Stomach (tissue), 9 donors: Measurements from ENCODE around the gene C20orf173. TPM values are rescaled to one million over a fixed set of nuclear protein-coding genes. Genes with fewer than 3 reads are reported as not detected.

Experiments
- DNase-seq, 2 donors: peaks; one replicate each; pipeline versions ENCODE4 v3.0.0 to v3.0.0-alpha.2; 2013 to 2019
- H3K27ac ChIP-seq, 5 donors: fragments of 200-600 bp in 4 of 5; sonication (generic) in 4 of 5; one replicate each; pipeline ENCODE4 v1.5.1; 2013 to 2019; ENCODE audit warnings: mild to moderate bottlenecking in 1 of 5, moderate library complexity in 1 of 5
- H3K27me3 ChIP-seq, 3 donors: fragments of 200-600 bp; sonication (generic); one replicate each; pipeline ENCODE4 v1.5.1; 2017 to 2019; ENCODE audit warnings: mixed run types in 1 of 3
- H3K36me3 ChIP-seq, 4 donors: fragments of 200-600 bp; sonication (generic); 1 replicate in 3 of 4; 2 replicates in 1 of 4; pipeline ENCODE4 v1.5.1; 2016 to 2019
- H3K4me1 ChIP-seq, 4 donors: fragments of 200-600 bp; sonication (generic); one replicate each; pipeline ENCODE4 v1.5.1; 2016 to 2019
- H3K4me3 ChIP-seq, 4 donors: fragments of 200-600 bp; sonication (generic) in 3 of 4; one replicate each; pipeline ENCODE4 v1.5.1; 2016 to 2019; ENCODE audit warnings: mild to moderate bottlenecking in 1 of 4
- H3K9me3 ChIP-seq, 4 donors: fragments of 200-600 bp; sonication (generic); one replicate each; pipeline ENCODE4 v1.5.1; 2016 to 2019
- CTCF ChIP-seq, 7 experiments: fragments of 450-650 bp in 4 of 7; fragments of 200-600 bp in 3 of 7; sonication (generic) in 3 of 7; IDR thresholded peaks; one replicate each; pipeline ENCODE4 v1.5.1; 2016 to 2019; ENCODE audit warnings: antibody characterized with exemption in 7 of 7, control low read depth in 2 of 7, mild to moderate bottlenecking in 1 of 7
- EP300 ChIP-seq: sonication (generic); formaldehyde crosslinking; IDR thresholded peaks from one replicate; pipeline ENCODE4 v1.6.1; 2017; ENCODE audit warnings: antibody characterized with exemption
- POLR2A ChIP-seq, 4 donors: fragments of 450-650 bp; IDR thresholded peaks; one replicate each; pipeline ENCODE4 v1.6.1; 2016; ENCODE audit warnings: antibody characterized with exemption in 4 of 4, control low read depth in 2 of 4, mild to moderate bottlenecking in 1 of 4, moderate library complexity in 1 of 4
- POLR2AphosphoS5 ChIP-seq, 3 donors: sonication (generic); formaldehyde crosslinking; IDR thresholded peaks; one replicate each; pipeline ENCODE4 v1.6.1; 2016; ENCODE audit warnings: antibody characterized with exemption in 3 of 3
- WGBS, 5 donors: extraction: QIAGEN DNeasy Blood & Tissue Kit in 3 of 5; methylation state at CpG; one replicate each; pipeline versions ENCODE4 v1.1.5 to v1.1.7; 2013 to 2018; 5-methylcytosine and 5-hydroxymethylcytosine counted together
- intact Hi-C: fragments of 100-400 bp; cut with DNase I; formaldehyde crosslinking; loops from one replicate; pipeline ENCODE4 v1.15.1; 2023; ENCODE audit warnings: low total_unique reads
- polyA plus RNA-seq, 3 donors: library from polyadenylated mRNA; stranded (reverse); fragments of 200-250 nt; gene quantifications; one replicate each; pipeline ENCODE4 v1.2.3, GENCODE V29; 2013
- total RNA-seq, 5 donors: library from RNA; depleted of rRNA; stranded (reverse); fragments of >200 nt; gene quantifications; one replicate each; pipeline versions ENCODE4 v1.1.0 to v1.2.3, GENCODE V29; 2014 to 2016
- donor health status: healthy with polysubstance abuse.
- donor health status: Bipolar disorder and iron deficiency.
- donor health status: healthy.

C20orf173 gene
- total and polyA plus RNA-seq, 8 donors = not detected

GRCh38 chr20:35515341-35515740 lies 14.1 kb downstream of the C20orf173 start:
- 94 to 99% (median 96%) methylated on average over 4 of the region's 4 CpGs for WGBS, 5 donors
- DNase-seq = no peak
- Histone ChIP-seq H3K36me3 (peaks cover 14 to 52% (median 44%) of the 10 kb centered on the region in 4 donors), H3K27ac (no peak overlapping the region), H3K9me3 (no peaks in the 10 kb centered on the region), H3K27me3 (no peaks in the 10 kb centered on the region), H3K4me1 (peaks cover 0 to 32% (median 15%) of the 10 kb centered on the region in 4 donors), H3K4me3 (no peak overlapping the region)
- TF ChIP-seq POLR2AphosphoS5 (IDR thresholded peaks at IDR 0.05) (no peak), CTCF (IDR thresholded peaks at IDR 0.05) (no peak), POLR2A (IDR thresholded peaks at IDR 0.05) (no peak), EP300 (no peak)
- intact Hi-C loops = no loop called here

- Histone ChIP-seq H3K27ac (no peak overlapping the region), H3K4me1 (peaks cover 0 to 32% (median 15%) of the 10 kb centered on the region in 4 donors), H3K9me3 (no peaks in the 10 kb centered on the region), H3K36me3 (peaks cover 22 to 61% (median 53%) of the 10 kb centered on the region in 4 donors), H3K4me3 (no peak overlapping the region), H3K27me3 (no peaks in the 10 kb centered on the region)
- TF ChIP-seq POLR2AphosphoS5 (IDR thresholded peaks at IDR 0.05) = no peak
- no peak for TF ChIP-seq EP300
- TF ChIP-seq POLR2A (IDR thresholded peaks at IDR 0.05) = no peak
- TF ChIP-seq CTCF (IDR thresholded peaks at IDR 0.05) = no peak
- peak in 1 of 2 donors; percentile 24 for DNase-seq
- intact Hi-C loops = no loop called here
- 45 to 64% (median 53%) methylated on average over 11 of the region's 11 CpGs for WGBS, 5 donors
Measured at GRCh38 chr20:35514371-35514932, 15.0 kb downstream of the C20orf173 start.

- DNase-seq = peak; percentile 40 to 69
- TF ChIP-seq POLR2AphosphoS5 (IDR thresholded peaks at IDR 0.05) (peak in 1 of 3 donors; percentile 67), CTCF (IDR thresholded peaks at IDR 0.05) (peak in 5 of 7 experiments; percentile 34 to 61 (median 49)), POLR2A (IDR thresholded peaks at IDR 0.05) (no peak), EP300 (no peak)
- peaks cover 0 to 30% (median 14%) of the 10 kb centered on the region in 4 donors for H3K4me1 ChIP-seq
- intact Hi-C loops = no loop called here
- WGBS, 5 donors = 81 to 96% (median 89%) methylated on average over 2 of the region's 2 CpGs
- H3K36me3 ChIP-seq = peaks cover 45 to 86% (median 79%) of the 10 kb centered on the region in 4 donors
- H3K4me3 ChIP-seq = no peak overlapping the region
- no peak overlapping the region for H3K27ac ChIP-seq
- H3K9me3 ChIP-seq = no peaks in the 10 kb centered on the region
- H3K27me3 ChIP-seq = no peaks in the 10 kb centered on the region
Measured at GRCh38 chr20:35511814-35512420, 17.5 kb downstream of the C20orf173 start.

- Histone ChIP-seq H3K4me1 (peaks cover 0 to 22% (median 10%) of the 10 kb centered on the region in 4 donors), H3K27me3 (no peaks in the 10 kb centered on the region), H3K9me3 (no peaks in the 10 kb centered on the region), H3K36me3 (peaks cover 45 to 94% (median 86%) of the 10 kb centered on the region in 4 donors), H3K4me3 (no peak overlapping the region), H3K27ac (no peak overlapping the region)
- intact Hi-C loops = no loop called here
- WGBS, 5 donors = 74 to 86% (median 77%) methylated on average over 11 to 12 of the region's 12 CpGs
- DNase-seq = no peak
- no peak for TF ChIP-seq POLR2AphosphoS5 (IDR thresholded peaks at IDR 0.05)
- TF ChIP-seq POLR2A (IDR thresholded peaks at IDR 0.05) = no peak
- TF ChIP-seq EP300 = no peak
Measured at GRCh38 chr20:35510951-35511735, 18.3 kb downstream of the C20orf173 start.
